ENCODE results near the gene CBFA2T3. TPM values are rescaled to one million over a fixed set of nuclear protein-coding genes. Genes with fewer than 3 reads are reported as not detected.

Gene CBFA2T3
- total RNA-seq (1 to 10 TPM in 3 of 7 donors, under 1 TPM in 3, not detected in 1; 0.53 to 2.8 (median 0.96) TPM), polyA plus RNA-seq (1 to 10 TPM; 1.2 to 1.9 TPM)
- long read RNA-seq, donor 1, result 0 reads
- long read RNA-seq, donor 2, full-length matches to known transcripts, result 1 of 1 reads
- long read RNA-seq, donor 2, partial matches to known transcripts, result 0 of 1 reads
- long read RNA-seq, donor 2, other reads (novel, unspliced or antisense), result 0 of 1 reads
- long read RNA-seq, donor 3, partial matches to known transcripts, result 0 of 3 reads
- long read RNA-seq, donor 3, other reads (novel, unspliced or antisense), result 3 of 3 reads

DNA sequence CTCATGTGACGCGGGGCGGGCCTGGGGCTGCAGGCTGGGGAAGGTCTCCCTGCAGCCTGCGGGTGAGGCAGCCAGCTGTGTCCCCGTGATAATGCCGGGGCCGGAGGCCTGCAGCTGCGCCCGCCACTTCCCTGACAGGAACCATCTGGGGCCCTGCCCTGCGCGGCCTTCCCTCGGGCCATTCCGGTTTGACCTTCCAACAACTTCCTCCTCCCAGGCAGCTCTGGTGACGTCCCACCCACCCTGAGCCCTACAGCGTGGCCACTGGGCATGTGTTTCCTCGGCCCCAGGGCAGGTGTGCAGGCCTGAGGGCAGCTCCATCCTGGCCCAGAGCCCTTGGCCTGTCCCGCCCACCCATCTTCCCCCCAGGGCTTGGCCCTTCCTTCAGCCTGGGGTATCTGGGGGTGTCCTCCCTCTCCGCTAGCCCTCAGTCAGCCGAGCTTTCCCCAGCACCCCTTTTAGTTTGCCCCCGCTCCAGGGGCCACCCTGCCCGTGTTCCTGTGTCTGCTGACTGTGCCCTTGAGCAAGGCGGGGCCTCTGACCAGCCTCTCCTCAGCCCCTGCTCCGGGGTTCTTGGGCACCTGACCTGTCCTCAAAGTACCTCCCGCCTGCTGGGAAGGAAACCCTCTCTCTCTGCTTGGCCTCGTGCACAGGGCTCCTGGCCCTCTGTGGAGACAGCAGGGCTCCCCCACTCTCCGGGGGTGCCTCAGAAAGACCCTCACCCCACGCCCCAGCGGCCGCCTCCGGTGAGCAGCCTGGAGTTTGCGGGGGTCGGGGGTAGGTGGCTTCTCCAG, at the start of gene CBFA2T3:
Gene CBFA2T3 (minus strand): TSS at position 190 of the 794 bp plus-strand sequence. CDS start 400 bp downstream, outside the sequence.
- no peaks in the 10 kb centered on the region for H3K9me3 ChIP-seq
- no peak for TF ChIP-seq EP300 (IDR thresholded peaks at IDR 0.05)
- TF ChIP-seq POLR2A (IDR thresholded peaks at IDR 0.05), result no peak
- TF ChIP-seq, protein P1, sequence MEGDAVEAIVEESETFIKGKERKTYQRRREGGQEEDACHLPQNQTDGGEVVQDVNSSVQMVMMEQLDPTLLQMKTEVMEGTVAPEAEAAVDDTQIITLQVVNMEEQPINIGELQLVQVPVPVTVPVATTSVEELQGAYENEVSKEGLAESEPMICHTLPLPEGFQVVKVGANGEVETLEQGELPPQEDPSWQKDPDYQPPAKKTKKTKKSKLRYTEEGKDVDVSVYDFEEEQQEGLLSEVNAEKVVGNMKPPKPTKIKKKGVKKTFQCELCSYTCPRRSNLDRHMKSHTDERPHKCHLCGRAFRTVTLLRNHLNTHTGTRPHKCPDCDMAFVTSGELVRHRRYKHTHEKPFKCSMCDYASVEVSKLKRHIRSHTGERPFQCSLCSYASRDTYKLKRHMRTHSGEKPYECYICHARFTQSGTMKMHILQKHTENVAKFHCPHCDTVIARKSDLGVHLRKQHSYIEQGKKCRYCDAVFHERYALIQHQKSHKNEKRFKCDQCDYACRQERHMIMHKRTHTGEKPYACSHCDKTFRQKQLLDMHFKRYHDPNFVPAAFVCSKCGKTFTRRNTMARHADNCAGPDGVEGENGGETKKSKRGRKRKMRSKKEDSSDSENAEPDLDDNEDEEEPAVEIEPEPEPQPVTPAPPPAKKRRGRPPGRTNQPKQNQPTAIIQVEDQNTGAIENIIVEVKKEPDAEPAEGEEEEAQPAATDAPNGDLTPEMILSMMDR (IDR thresholded peaks at IDR 0.05), result no peak
- H3K36me3 ChIP-seq, result no peaks in the 10 kb centered on the region
- no peaks in the 10 kb centered on the region for H3K27me3 ChIP-seq
- H3K27ac ChIP-seq, result no peak within 1 kb of the TSS
- peak; percentile 35 to 69 (median 53) for DNase-seq
- 39 to 41% (median 41%) methylated on average over 27 to 32 of the region's 32 CpGs for WGBS, 3 donors
- H3K4me3 ChIP-seq, result no peak within 1 kb of the TSS
- H3K4me1 ChIP-seq (ENCODE audit: insufficient read depth), result peaks cover 5% of the 10 kb centered on the region
- intact Hi-C loops (cut with DNase I), result no loop called here

DNA sequence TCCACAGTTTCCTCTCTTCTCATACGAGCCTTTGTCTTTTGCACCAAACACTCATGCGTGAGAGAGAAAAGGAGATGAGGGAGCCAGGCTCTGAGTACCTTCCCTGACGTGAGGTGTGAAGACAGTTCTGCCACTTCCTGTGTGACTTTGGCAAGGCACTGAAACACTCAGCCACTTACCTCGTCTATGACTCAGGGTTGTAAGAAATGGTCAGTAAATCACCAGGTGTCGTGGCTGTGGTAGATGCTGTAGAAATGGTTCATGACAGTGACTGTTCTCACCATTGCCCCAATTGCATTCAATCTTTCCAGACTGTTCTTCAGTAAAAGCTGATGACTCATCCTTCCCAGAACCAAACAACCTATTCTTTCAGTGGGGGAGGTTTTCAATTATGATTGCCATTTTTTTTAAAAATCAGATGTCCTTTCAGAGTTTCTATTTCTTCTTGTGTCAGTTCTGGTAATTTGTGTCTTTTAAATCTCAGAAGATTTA, 49.2 kb upstream of the CBFA2T3 start:
- 52 to 78% (median 61%) methylated on average over 5 of the region's 5 CpGs for WGBS, 3 donors
- Histone ChIP-seq H3K27ac (no peak overlapping the region), H3K27me3 (no peaks in the 10 kb centered on the region), H3K4me1 (ENCODE audit: insufficient read depth) (no peaks in the 10 kb centered on the region), H3K36me3 (no peaks in the 10 kb centered on the region), H3K9me3 (peaks cover 0 to 4% of the 10 kb centered on the region in 2 donors), H3K4me3 (no peak overlapping the region)
- no peak for DNase-seq
- intact Hi-C loops (cut with DNase I), result no loop called here
- no peak for TF ChIP-seq POLR2A (IDR thresholded peaks at IDR 0.05)
- TF ChIP-seq EP300 (IDR thresholded peaks at IDR 0.05), result no peak
- TF ChIP-seq, protein P1 (IDR thresholded peaks at IDR 0.05), result no peak

DNA sequence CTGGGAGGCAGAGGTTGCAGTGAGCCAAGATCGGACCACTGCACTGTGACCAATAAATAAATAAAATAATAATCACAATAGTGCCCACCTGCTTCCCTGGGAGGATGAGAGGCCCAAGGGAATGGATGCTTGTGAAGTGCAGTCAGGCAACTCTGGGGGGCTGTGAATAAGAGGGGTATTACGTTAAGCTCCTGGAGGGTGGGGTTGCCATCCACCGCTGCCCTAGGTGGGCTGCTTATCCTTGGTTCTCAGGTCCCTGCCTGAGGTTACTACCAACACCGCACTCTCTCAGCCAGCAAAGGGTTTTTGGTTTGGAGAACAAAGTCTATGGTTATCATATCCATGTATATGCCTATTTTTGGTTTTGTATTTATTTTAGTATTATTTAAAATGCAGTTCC, 48.6 kb upstream of the CBFA2T3 start:
- WGBS, 3 donors, result 83 to 91% (median 87%) methylated on average over 4 of the region's 4 CpGs
- no peak for TF ChIP-seq POLR2A (IDR thresholded peaks at IDR 0.05)
- TF ChIP-seq EP300 (IDR thresholded peaks at IDR 0.05), result no peak
- TF ChIP-seq, protein P1 (IDR thresholded peaks at IDR 0.05), result no peak
- Histone ChIP-seq H3K27me3 (no peaks in the 10 kb centered on the region), H3K4me3 (no peak overlapping the region), H3K36me3 (no peaks in the 10 kb centered on the region), H3K27ac (no peak overlapping the region), H3K4me1 (ENCODE audit: insufficient read depth) (no peaks in the 10 kb centered on the region), H3K9me3 (peaks cover 0 to 4% of the 10 kb centered on the region in 2 donors)
- DNase-seq, result peak in 1 of 5 donors; percentile 1
- intact Hi-C loops (cut with DNase I), result no loop called here

DNA sequence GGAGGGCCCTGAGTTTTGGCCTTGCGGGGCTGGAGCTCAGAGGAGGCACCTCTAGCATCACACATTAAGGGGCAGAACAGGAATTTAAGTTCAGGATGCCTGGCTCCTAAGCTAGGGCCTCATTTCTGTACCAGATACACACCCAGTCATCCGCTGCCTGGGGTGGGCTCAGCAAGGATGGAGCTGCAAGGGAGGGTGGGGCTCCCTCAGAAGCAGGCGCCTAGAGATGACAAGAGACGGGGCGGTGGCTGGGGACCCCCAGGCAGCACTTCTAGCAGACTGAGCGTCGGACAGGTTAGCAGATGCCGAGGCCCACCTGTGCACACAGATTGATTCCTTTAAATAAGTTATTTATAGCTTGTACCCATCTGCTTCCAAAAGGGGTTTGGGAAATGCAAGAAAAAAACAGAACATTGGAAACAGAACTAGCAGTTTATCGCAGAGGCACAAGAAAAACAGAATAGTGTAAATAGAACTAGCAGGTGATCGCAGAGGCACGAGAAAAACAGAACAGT, 47.6 kb upstream of the CBFA2T3 start:
- Histone ChIP-seq H3K27ac (no peak overlapping the region), H3K4me1 (ENCODE audit: insufficient read depth) (no peaks in the 10 kb centered on the region), H3K27me3 (no peaks in the 10 kb centered on the region), H3K4me3 (no peak overlapping the region), H3K36me3 (no peaks in the 10 kb centered on the region), H3K9me3 (peaks cover 0 to 4% of the 10 kb centered on the region in 2 donors)
- TF ChIP-seq POLR2A (IDR thresholded peaks at IDR 0.05) (no peak), EP300 (IDR thresholded peaks at IDR 0.05) (no peak)
- TF ChIP-seq, protein P1 (IDR thresholded peaks at IDR 0.05), result no peak
- intact Hi-C loops (cut with DNase I), result no loop called here
- DNase-seq, result peak in 1 of 5 donors; percentile 3
- 80 to 85% (median 84%) methylated on average over 11 of the region's 11 CpGs for WGBS, 3 donors
